Ascending aorta (tissue), 2 donors: ENCODE results near the gene KHDC1L. TPM values are rescaled to one million over a fixed set of nuclear protein-coding genes. Genes with fewer than 3 reads are reported as not detected.
"Not testable (repeated sequence)": the region's sequence is repeated elsewhere in the genome, so short reads cannot be mapped to it uniquely, and the experiment has no call there.

Experiments used
- DNase-seq, 2 donors: peaks; one replicate each; pipeline ENCODE4 v3.0.0-alpha.2; 2019; ENCODE audit warnings: low spot score in 2 of 2
- H3K27ac ChIP-seq, 2 donors: fragments of 200-600 bp; sonication (generic); one replicate each; pipeline ENCODE4 v1.5.1; 2016 to 2017; ENCODE audit warnings: mild to moderate bottlenecking in 1 of 2
- H3K27me3 ChIP-seq: fragments of 200-600 bp; sonication (generic); one replicate; pipeline ENCODE4 v1.5.1; 2017
- H3K36me3 ChIP-seq, 2 donors: fragments of 200-600 bp; sonication (generic); one replicate each; pipeline ENCODE4 v1.5.1; 2016
- H3K4me1 ChIP-seq, 2 donors: fragments of 200-600 bp; sonication (generic); one replicate each; pipeline ENCODE4 v1.5.1; 2016 to 2017; ENCODE audit warnings: mild to moderate bottlenecking in 1 of 2
- H3K4me3 ChIP-seq, 2 donors: fragments of 200-600 bp; sonication (generic); one replicate each; pipeline ENCODE4 v1.5.1; 2016 to 2017; ENCODE audit warnings: mild to moderate bottlenecking in 1 of 2
- H3K9me3 ChIP-seq, 2 donors: fragments of 200-600 bp; sonication (generic); one replicate each; pipeline ENCODE4 v1.5.1; 2016
- CTCF ChIP-seq, 3 experiments: fragments of 200-600 bp in 2 of 3; fragments of 450-650 bp in 1 of 3; sonication (generic) in 2 of 3; IDR thresholded peaks; one replicate each; pipeline ENCODE4 v1.5.1; 2016 to 2019; ENCODE audit warnings: antibody characterized with exemption in 3 of 3, mild to moderate bottlenecking in 1 of 3, moderate library complexity in 1 of 3
- intact Hi-C: fragments of 100-400 bp; cut with DNase I; formaldehyde crosslinking; loops from one replicate; pipeline ENCODE4 v1.15.1; 2023
- total RNA-seq: library from RNA; depleted of rRNA; stranded (reverse); fragments of >200 nt; gene quantifications from one replicate; pipeline ENCODE4 v1.1.0, GENCODE V29; 2016

The KHDC1L gene
- total RNA-seq, 1 donor from 2014 or later: not detected

- Histone ChIP-seq H3K27ac (no peak overlapping the region), H3K36me3 (no peaks in the 10 kb centered on the region), H3K27me3 (no peaks in the 10 kb centered on the region), H3K4me1 (no peaks in the 10 kb centered on the region), H3K4me3 (no peak overlapping the region), H3K9me3 (no peaks in the 10 kb centered on the region)
- no peak for TF ChIP-seq CTCF (IDR thresholded peaks at IDR 0.05)
- intact Hi-C loops: no loop called here
- DNase-seq: no peak
Observed at GRCh38 chr6:73203098-73203497, 22.2 kb downstream of the KHDC1L start.

GRCh38 chr6:73200735-73201134 is 24.6 kb downstream of the KHDC1L start:
- no peak overlapping the region for H3K27ac ChIP-seq
- no peak for DNase-seq
- no peaks in the 10 kb centered on the region for H3K4me1 ChIP-seq
- no peak overlapping the region for H3K4me3 ChIP-seq
- H3K9me3 ChIP-seq: no peaks in the 10 kb centered on the region
- no peaks in the 10 kb centered on the region for H3K36me3 ChIP-seq
- no peaks in the 10 kb centered on the region for H3K27me3 ChIP-seq
- no peak for TF ChIP-seq CTCF (IDR thresholded peaks at IDR 0.05)
- intact Hi-C loops: no loop called here

GRCh38 chr6:73200247-73200646 is 25.0 kb downstream of the KHDC1L start:
- Histone ChIP-seq H3K4me3 (no peak overlapping the region), H3K27me3 (no peaks in the 10 kb centered on the region), H3K9me3 (no peaks in the 10 kb centered on the region), H3K27ac (no peak overlapping the region), H3K4me1 (no peaks in the 10 kb centered on the region), H3K36me3 (no peaks in the 10 kb centered on the region)
- no peak for TF ChIP-seq CTCF (IDR thresholded peaks at IDR 0.05)
- intact Hi-C loops: no loop called here
- DNase-seq: no peak

- intact Hi-C loops: no loop called here
- DNase-seq: no peak
- Histone ChIP-seq H3K36me3 (peaks cover 0 to 3% of the 10 kb centered on the region in 2 donors), H3K27ac (no peak overlapping the region), H3K4me3 (no peak overlapping the region), H3K4me1 (no peaks in the 10 kb centered on the region), H3K27me3 (no peaks in the 10 kb centered on the region), H3K9me3 (no peaks in the 10 kb centered on the region)
- no peak for TF ChIP-seq CTCF (IDR thresholded peaks at IDR 0.05)
Observed at GRCh38 chr6:73194744-73195143, 30.6 kb downstream of the KHDC1L start.

GRCh38 chr6:73193302-73193701 is 32.0 kb downstream of the KHDC1L start:
- H3K4me1 ChIP-seq, H3K4me3 ChIP-seq, intact Hi-C loops, H3K36me3 ChIP-seq, H3K9me3 ChIP-seq, H3K27ac ChIP-seq, H3K27me3 ChIP-seq, DNase-seq: not testable (repeated sequence)

- Histone ChIP-seq H3K36me3 (no peaks in the 10 kb centered on the region), H3K9me3 (no peaks in the 10 kb centered on the region), H3K4me3 (no peak overlapping the region), H3K27ac (no peak overlapping the region), H3K27me3 (no peaks in the 10 kb centered on the region), H3K4me1 (no peaks in the 10 kb centered on the region)
- DNase-seq: no peak
- intact Hi-C loops: no loop called here
- TF ChIP-seq CTCF (IDR thresholded peaks at IDR 0.05): no peak
Observed at GRCh38 chr6:73182021-73182607, 43.2 kb downstream of the KHDC1L start.
